NCI-H1417 treated with DMSO at 0.1 percent for 48 hours (cell line): ENCODE data around the gene GDF7.
"Not testable (repeated sequence)": the region's sequence is repeated elsewhere in the genome, so short reads cannot be mapped to it uniquely, and the experiment has no call there.

ENCODE experiments used
- DNase-seq: peaks from one replicate; lab custom pipeline; 2025; lab: John Stamatoyannopoulos, UW

The GDF7 gene

DNA sequence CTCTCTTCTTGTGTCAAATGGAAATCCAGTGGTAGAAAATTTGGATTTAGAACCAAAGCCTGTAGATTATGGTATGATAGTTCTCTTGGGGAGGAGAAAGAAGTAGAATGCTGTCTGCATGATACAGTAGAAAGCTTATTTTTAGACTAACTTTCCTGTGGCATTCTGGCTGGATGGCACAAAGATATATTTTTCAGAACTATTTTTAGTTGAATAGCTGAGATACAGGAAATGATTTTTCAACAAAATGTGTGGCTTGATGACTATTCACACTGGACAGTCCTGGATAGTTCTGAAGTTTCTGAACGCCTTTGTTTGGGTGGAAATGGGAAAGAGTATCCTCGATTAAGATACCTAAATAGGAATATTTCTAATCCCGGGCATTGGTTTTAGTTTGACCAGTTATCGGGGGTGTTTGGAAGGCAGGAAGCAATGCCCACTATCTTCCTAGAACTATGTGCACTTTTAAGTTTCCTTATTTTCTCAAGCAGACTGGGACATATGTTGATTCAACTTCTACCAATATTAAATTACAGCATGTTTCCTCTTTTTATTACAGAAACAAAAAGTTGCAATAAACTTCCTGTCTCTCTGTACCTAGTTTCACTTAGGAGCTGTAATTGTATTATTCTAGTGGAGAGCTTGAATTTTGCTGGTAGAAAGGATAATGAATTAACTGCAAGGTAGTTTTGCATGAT lies 32.1 kb downstream of the GDF7 start:
- DNase-seq, result no peak

DNA sequence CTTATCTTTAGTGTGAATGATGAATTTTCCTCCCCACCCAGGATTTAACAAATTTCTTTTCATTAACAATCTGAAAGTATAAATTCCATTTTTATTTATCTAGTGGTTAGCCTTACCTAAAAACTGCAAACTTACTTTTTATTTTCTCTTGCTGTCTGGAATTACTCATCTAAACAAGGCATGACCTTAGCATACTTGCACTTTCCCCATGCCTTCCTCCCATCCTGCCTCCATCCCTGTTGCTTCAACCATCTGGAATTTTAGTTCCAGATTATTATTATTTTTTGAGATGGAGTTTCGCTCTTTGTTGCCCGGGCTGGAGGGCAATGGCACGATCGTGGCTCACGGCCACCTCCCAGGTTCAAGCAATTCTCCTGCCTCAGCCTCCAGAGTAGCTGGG lies 35.6 kb downstream of the GDF7 start:
- no peak for DNase-seq

DNA sequence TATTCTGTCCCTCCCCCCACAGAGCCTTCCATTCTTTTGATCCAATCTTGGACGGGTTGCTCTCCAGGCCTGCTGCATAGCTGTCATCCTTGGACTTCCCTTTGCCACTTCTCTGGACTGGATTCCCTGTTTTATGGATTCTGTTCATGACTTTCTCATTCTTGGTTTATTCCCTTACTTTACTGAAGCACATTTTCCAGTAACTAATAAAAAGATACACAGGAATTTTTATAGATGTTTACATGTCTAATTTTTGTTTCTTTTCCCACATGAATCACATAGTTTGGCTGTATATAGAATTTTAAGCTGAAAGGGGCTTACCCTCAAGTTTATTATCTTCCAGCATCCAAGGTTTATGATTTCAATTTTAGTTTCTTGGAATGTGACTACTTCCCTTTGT lies 37.9 kb downstream of the GDF7 start:
- no peak for DNase-seq

DNA sequence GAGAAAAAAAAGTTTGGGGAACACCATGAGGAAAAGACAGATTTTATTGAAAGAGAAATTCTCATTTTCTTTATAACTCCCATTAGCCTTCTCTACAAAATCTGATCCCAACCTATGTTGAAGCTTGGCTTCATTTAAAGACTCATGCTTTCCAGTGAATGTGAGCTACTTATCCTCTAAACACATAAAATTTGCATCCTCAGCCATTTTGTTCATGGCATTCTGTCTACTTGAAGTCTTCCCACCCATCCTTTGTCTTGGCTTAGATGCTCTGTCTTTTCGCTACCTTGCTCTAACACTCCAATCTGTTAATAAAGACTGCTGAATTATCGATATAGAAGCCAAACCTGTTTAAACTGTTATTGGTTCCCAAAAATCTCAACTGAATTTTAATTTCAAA lies 39.3 kb downstream of the GDF7 start:
- no peak for DNase-seq

DNA sequence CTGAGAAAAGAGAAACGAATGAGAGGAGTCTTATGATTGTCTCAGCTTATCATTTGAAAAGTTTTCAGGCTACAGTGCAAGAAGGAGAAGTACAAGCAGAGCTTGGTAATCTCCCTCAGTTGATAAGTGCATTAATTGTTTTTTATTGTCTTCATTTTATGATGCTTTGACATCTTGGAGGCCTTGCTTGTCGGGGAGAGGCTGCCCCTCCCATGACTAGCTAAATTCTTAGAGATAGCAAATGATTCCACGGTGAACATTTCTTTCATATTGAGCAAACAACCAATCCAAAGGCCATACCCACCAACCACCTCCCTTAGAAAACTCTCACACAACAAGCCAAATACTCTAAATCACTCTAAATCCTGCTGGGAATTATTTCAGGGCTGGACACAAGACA lies 39.8 kb downstream of the GDF7 start:
- no peak for DNase-seq

DNA sequence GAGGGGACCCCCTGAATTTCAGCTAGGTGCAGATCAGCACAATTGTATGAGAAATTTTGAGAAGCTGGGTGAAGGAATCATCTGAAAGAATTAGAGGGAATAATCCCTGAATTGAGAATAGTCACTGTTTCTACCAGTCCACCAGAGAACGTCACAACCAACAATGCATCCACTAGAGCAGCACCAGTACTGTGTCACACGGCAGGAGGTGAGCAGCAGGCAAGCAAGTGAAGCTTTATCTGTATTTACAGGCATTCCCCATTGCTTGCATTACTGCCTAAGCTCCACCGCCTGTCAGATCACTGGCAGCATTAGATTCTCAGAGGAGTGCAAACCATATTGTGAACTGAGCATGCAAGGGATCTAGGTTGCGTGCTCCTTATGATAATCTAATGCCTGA lies 40.7 kb downstream of the GDF7 start:
- no peak for DNase-seq

DNA sequence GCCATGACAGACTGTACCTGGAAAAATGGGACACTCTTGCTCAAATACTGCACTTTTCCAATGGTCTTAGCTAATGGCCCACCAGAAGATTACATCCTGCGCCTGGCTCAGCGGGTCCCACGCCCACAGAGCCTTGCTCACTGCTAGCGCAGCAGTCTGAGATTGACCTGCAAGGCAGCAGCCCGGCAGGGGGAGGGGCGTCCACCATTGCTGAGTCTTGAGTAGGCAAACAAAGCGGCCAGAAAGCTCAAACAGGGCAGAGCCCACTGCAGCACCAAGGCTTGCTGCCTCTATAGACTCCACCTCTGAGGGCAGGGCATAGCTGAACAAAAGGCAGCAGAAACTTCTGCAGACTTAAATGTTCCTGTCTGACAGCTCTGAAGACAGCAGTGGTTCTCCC lies 44.7 kb downstream of the GDF7 start:
- DNase-seq, result not testable (repeated sequence)

DNA sequence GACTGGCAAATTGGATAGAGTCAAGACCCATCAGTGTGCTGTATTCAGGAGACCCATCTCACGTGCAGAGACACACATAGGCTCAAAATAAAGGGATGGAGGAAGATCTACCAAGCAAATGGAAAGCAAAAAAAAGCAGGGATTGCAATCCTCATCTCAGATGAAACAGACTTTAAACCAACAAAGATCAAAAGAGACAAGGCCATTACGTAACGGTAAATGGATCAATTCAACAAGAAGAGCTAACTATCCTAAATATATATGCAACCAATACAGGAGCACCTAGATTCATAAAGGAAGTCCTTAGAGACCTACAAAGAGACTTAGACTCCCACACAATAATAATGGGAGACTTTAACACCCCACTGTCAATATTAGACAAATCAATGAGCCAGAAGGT lies 46.6 kb downstream of the GDF7 start:
- not testable (repeated sequence) for DNase-seq

DNA sequence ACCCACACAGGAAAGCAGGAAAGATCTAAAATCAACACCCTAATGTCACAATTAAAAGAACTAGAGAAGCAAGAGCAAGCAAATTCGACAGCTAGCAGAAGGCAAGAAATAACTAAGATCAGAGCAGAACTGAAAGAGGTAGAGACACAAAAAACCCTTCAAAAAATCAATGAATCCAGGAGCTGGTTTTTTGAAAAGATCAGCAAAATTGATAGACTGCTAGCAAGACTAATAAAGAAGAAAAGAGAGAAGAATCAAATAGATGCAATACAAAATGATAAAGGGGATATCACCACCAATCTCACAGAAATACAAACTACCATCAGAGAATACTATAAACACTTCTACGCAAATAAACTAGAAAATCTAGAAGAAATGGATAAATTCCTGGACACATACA lies 47.5 kb downstream of the GDF7 start:
- DNase-seq, result not testable (repeated sequence)

DNA sequence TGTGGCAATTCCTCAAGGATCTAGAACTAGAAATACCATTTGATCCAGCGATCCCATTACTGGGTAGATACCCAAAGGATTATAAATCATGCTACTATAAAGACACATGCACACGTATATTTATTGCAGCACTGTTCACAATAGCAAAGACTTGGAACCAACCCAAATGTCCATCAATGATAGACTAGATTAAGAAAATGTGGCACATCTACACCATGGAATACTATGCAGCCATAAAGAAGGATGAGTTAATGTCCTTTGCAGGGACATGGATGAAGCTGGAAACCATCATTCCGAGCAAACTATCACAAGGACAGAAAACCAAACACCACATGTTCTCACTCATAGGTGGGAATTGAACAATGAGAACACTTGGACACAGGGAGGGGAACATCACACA lies 49.2 kb downstream of the GDF7 start:
- not testable (repeated sequence) for DNase-seq

DNA sequence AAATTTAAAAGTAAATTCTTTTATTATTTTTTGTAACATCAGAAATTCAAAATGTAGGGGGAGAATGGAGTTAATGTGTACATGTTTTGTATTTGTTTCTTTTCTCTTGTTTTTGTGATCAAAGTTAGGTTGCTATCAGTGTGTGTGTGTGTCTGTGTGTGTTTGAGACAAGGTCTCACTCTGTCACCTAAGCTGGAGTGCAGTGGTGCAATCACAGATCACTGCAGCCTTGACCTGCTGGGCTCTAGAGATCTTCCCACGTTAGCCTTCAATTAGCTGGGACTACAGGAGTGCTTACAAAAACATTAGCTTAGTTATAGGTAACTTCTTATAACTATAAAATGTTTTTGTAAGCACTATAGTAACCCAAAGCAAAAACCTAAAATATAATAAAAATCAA lies 50.7 kb downstream of the GDF7 start:
- DNase-seq, result no peak

DNA sequence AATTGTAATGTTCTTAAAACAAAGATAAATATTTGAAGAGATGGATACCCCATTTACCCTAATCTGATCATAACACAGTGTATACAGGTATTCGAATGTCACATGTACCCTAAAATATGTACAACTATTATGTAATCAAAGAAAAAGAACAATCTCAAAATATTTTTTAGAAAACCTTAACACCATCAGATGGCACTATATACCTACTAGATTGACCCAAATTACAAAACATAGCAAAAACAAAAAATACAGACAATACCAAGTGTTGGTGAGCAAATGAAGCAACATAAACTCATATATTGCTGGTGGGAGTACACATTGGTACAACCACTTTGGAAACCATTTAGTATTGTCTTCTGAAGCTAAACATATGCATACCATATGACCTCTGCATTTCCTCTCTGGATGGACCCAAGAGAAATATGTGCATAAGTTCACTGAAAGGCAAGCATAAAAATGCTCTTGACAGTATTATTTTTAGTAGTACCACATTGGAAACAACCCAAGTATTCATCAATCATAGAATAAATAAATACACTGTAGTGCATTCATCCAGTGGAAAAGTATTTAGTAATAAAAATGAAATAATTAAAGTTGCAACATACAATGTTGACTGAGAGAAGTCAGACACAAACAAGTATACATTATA lies 55.8 kb downstream of the GDF7 start:
- DNase-seq, result no peak

DNA sequence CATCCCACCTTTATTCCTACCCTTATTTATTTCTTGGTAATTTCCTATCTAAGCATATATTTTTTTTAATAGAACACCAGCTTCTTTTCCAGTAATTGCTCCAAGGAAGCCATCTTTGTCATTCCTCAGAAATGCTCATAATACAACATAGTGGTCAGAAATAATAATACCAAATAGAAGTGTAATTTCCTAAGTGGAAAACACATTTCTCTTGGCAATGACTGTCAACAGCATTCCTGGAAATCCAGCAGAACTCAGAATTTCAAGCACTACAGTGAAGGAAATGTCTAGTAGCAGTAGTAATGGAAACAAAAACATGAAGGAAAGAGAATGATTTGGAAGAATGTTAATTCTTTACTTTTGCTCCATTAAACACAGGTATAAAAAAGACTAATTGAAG lies 56.6 kb downstream of the GDF7 start:
- DNase-seq, result no peak

DNA sequence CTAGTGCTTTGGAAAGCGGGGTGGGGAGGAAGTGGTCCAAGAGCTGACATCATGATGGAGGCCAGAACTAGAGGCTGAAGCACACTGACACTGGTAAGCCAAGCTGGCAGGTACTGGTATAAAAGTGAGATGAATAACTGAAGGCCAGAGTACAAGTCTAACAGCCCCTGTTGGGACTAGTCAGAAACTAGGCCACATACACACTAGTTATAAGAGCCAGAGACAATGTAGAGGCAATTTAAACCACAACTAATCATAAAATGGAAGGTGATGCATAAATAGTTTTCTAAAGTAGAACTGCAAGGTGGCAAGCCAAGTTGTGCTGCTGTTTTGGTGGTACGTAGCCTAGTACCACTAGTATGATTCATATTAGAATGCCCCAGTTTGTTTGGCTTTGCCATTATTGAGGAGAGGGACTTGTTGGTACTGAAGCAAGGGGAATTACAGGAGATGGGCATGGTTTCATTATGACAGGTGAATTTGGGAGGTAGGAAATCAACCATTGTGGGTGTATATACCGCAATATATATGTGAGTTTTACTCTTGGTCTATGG lies 57.6 kb downstream of the GDF7 start:
- no peak for DNase-seq

DNA sequence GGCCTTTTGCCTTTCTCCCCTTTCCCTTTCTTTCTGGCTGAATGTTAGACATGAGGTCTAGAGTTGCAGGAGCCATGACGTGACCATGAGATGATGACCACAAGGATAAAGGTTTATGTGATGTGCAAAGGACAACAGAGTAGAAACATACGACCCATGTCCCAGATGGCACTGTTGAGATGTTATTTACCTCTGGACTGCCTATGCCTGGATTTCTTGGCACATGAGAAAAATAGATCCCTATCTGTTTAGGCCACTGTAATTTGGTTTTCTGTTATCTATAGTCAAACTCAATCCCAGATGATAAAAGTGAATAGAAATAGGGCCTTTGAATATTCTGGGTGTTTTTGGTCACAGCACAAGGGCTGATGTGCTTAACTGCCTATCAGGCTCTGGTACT lies 58.8 kb downstream of the GDF7 start:
- DNase-seq, result no peak

DNA sequence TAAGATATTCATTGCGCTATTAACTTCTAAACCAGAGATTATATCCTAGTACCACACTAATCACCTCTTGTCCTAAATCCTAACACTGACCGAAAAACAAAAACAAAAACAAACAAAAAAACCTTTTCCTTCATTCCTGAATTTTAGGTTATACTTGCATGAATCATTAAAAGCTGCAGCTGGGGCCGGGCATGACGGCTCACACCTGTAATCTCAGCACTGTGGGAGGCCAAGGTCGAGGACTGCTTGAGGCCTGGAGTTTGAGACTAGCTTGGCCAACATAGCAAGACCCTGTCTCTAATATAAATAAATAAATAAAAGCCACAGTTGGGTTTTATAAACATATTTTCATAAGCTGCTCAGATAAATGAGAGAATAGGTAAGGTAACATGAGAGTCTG lies 60.0 kb downstream of the GDF7 start:
- no peak for DNase-seq

DNA sequence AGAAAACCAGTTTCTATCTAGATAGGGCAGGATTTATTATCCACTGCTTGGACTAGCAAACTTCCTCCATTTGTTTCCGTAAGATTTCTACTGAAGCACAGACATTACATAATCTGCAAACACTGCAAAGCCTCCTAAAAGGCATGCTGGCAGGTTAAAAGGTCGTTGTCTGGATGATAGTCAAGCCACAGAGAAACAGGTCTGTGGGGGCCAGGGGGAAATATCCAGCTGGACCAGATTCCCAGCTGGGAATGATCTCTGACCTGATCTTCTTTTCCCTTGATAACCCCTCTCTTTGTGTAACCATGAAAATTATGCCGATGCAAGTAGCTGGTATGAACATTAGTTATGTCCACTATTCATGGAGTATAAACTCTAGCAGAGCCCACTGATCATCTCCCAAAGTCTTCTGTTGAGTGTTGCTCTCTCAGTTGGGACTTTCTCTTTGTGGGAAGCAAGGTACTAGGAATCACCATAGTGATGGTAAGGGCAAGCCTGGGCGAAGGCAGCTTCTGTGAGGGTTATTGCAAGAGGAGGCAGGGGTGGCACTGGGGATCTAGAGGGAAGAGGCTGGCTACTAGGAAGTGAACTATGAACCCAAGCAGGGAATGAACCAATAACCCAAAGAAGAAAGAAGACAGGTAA lies 61.3 kb downstream of the GDF7 start:
- DNase-seq, result no peak
